Measurements from ENCODE around the gene AMN. TPM values are rescaled to one million over a fixed set of nuclear protein-coding genes. Genes with fewer than 3 reads are reported as not detected.
"Not testable (repeated sequence)": the region's sequence is repeated elsewhere in the genome, so short reads cannot be mapped to it uniquely, and the experiment has no call there.

The AMN gene
- total RNA-seq, 1 donor from 2014 or later = 0.23 TPM

- DNase-seq (ENCODE audit: extremely low read depth, low read depth, low spot score) = no peak
Measured at GRCh38 chr14:102911991-102912761, 10.3 kb upstream of the AMN start.

DNA sequence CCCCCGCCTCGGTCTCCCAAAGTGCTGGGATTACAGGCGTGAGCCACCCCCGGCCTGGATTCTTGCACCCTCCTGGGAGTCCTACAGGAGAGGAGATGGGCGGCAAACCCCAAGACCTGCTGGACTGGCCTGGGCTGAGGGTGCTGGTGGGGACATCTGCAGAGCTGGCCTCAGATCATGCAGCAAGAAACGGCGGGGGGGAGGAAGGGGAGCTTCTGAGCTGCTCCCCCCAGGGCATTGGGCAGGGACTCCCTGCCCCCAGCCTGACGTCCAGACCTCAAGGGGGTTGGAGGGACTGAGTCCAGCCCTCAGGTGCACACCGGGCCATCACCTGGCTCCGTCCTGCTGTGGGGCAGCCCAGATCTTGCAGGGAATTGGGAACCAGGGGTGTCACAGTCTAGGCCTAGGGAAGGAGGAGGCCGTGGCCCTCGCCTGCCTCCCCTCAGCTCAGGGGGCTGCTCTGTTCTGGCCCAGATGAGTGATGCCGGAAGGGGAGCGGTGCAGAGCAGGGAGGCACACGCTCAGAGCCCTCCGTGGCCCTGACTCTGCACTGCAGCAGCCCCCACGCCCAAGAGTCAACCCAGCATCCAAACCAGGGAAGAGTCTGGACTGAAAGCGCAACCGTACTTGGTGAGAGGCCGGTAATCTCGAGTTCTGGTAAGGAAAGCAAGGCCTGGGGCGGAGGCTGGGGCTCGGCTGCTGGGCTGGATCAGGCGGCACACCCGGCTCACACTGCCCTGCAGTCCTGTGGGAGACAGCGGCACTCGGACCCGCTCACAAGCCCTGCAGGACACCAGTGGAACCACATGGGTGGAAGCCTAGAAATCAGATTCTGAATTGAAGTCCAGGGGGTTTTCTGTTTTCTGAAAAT, 8.9 kb upstream of the AMN start:
- no peak for DNase-seq (ENCODE audit: extremely low read depth, low read depth, low spot score)

GRCh38 chr14:102914474-102915291, 7.8 kb upstream of the AMN start:
- no peak for DNase-seq (ENCODE audit: extremely low read depth, low read depth, low spot score)

- no peak for DNase-seq (ENCODE audit: extremely low read depth, low read depth, low spot score)
Measured at GRCh38 chr14:102915292-102916110, 7.0 kb upstream of the AMN start.

- DNase-seq (ENCODE audit: extremely low read depth, low read depth, low spot score) = no peak
Measured at GRCh38 chr14:102916347-102917055, 6.0 kb upstream of the AMN start.

GRCh38 chr14:102917056-102917385, 5.4 kb upstream of the AMN start:
- DNase-seq (ENCODE audit: extremely low read depth, low read depth, low spot score) = no peak

GRCh38 chr14:102917469-102918211, 4.8 kb upstream of the AMN start:
- no peak for DNase-seq (ENCODE audit: extremely low read depth, low read depth, low spot score)

GRCh38 chr14:102918438-102918837, 4.0 kb upstream of the AMN start:
- DNase-seq (ENCODE audit: extremely low read depth, low read depth, low spot score) = no peak

GRCh38 chr14:102920273-102920997, 2.0 kb upstream of the AMN start:
- DNase-seq (ENCODE audit: extremely low read depth, low read depth, low spot score) = no peak

DNA sequence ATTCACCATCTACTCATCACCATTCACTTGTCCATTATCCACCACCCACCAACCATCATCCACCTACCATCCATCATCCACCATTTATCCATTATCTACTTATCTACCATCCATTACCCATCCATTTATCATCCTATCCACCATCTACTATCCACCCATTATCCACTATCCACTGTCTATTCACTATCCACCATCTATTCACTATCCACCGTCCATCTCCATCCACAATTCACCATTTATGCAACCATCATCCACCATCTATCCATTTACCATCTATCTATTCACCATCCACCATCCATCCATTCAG, 1.5 kb upstream of the AMN start:
- DNase-seq (ENCODE audit: extremely low read depth, low read depth, low spot score) = no peak

GRCh38 chr14:102923201-102923924, 900 bp downstream of the AMN start:
- no peak for DNase-seq (ENCODE audit: extremely low read depth, low read depth, low spot score)

- DNase-seq (ENCODE audit: extremely low read depth, low read depth, low spot score) = no peak
Measured at GRCh38 chr14:102923925-102924486, 1.5 kb downstream of the AMN start.

- no peak for DNase-seq (ENCODE audit: extremely low read depth, low read depth, low spot score)
Measured at GRCh38 chr14:102924632-102925588, 2.4 kb downstream of the AMN start.

GRCh38 chr14:102925646-102926045, 3.2 kb downstream of the AMN start:
- no peak for DNase-seq (ENCODE audit: extremely low read depth, low read depth, low spot score)

DNA sequence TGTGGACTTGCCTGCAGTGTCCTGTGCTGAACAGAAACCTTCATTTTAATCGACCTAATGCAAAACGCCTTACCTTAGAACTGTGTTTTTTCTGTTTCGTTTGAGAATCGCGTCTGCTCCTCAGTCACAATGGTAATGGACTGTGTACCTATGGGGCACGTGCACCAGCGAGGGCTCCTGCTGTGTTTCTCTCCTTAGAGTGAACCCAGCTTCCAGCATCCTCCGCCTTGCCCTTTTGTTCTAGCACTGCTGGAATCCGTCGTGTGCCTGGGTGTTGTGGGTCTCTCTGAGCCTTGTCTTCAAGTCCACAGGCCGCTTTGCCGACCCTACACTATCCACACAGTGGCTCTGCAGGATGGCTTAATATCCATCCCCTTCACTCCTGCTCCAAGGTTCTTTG, 3.6 kb downstream of the AMN start:
- no peak for DNase-seq (ENCODE audit: extremely low read depth, low read depth, low spot score)

DNA sequence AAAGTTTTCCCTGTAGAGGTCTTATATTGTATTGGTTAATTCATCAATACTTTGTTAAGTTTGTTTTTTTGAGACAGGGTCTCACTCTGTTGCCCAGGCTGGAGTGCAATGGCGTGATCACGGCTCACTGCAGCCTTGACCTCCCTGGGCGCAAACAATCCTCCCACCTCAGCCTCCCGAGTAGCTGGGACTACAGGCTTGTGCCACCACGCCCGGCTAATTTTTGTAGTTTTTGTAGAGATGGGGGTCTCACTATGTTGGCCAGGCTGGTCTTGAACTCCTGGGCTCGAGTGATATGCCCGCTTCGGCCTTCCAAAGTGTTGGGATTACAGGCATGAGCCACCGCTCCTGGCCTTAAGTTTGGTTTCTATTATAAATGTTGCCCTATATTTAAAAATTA, 4.4 kb downstream of the AMN start:
- DNase-seq (ENCODE audit: extremely low read depth, low read depth, low spot score) = not testable (repeated sequence)
